GM18858 (cell line): ENCODE measurements around the gene RAD50.
"Not testable (repeated sequence)": the region's sequence is repeated elsewhere in the genome, so short reads cannot be mapped to it uniquely, and the experiment has no call there.

Experiments
- ATAC-seq: cut with Tn5 transposase; IDR thresholded peaks from one replicate; pipeline ENCODE4 v1.9.1; 2021; ENCODE audit not compliant: unreplicated experiment

The RAD50 gene

DNA sequence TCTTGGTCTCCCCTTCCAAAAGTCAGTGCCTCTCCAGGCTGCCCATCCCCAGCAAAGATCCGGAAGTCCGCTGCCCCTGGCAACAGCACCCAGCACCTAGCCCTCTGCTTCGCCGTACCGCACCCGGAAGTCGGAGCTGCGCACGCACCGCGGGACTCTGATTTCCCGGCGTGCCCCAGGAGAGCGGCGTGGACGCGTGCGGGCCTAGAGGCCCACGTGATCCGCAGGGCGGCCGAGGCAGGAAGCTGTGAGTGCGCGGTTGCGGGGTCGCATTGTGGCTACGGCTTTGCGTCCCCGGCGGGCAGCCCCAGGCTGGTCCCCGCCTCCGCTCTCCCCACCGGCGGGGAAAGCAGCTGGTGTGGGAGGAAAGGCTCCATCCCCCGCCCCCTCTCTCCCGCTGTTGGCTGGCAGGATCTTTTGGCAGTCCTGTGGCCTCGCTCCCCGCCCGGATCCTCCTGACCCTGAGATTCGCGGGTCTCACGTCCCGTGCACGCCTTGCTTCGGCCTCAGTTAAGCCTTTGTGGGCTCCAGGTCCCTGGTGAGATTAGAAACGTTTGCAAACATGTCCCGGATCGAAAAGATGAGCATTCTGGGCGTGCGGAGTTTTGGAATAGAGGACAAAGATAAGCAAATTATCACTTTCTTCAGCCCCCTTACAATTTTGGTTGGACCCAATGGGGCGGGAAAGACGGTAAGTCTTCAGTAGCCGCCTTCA, at the start of gene RAD50:
Gene RAD50, plus strand, starts transcription at position 215 of the 715 bp plus-strand sequence. Its CDS starts 348 bp downstream, at position 563.
- peak; percentile 94 for ATAC-seq

- ATAC-seq, result no peak
Measured at GRCh38 chr5:132510076-132510475, 46.7 kb upstream of the RAD50 start.

- ATAC-seq, result not testable (repeated sequence)
Measured at GRCh38 chr5:132513618-132514336, 43.0 kb upstream of the RAD50 start.

GRCh38 chr5:132522067-132522466, 34.7 kb upstream of the RAD50 start:
- not testable (repeated sequence) for ATAC-seq

GRCh38 chr5:132524877-132525276, 31.9 kb upstream of the RAD50 start:
- ATAC-seq, result not testable (repeated sequence)

DNA sequence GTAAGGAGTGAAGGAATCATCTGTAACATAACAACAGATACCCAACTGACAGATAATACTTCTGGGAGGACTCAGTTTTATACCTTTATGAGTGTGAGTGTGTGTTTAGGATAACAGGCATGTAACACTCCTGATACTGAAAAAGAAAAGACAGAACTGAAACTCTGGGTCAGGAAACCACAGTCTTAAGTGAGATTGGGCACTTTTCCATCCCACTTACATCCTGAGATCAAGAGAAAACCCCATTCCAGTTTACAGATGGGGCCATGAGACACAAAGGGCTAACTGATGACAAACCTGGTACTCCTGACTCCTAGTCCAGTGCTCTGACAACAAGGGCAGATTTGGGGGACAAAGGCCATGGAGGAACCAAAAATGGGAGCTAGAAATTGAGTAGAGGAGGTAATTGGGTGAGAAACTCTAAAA, 31.5 kb upstream of the RAD50 start:
- ATAC-seq, result peak; percentile 83

GRCh38 chr5:132526290-132526973, 30.3 kb upstream of the RAD50 start:
- no peak for ATAC-seq

DNA sequence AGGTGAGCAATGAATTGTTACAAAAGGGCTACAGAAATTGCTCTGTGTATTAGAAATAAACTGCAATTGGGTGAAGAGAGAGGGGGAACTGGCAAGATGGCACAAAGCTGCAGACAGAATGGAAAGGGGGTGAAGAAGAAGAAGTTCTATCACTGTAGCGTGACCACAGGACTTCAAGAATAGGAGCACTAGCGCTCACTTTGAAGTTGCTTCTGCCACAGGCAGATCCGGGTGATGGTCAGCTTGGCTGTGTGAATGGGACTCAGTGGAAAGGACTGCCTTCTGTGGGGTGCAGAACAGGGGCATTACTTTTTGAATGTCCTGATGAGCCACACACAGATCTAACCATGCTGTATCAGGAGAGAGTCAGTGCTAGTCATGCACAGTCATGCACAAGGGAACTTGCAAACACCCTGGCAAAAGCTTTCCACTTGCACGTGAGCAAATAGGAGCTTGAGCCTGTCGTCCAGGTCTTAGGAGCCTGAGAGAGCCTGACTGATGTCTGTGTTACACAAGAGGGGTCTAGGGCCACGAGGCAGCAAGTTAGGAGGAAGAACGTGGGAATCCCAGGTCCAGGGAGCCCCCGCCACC, 29.7 kb upstream of the RAD50 start:
- no peak for ATAC-seq

GRCh38 chr5:132528021-132528420, 28.8 kb upstream of the RAD50 start:
- no peak for ATAC-seq

GRCh38 chr5:132528866-132529634, 27.7 kb upstream of the RAD50 start:
- ATAC-seq, result no peak

- no peak for ATAC-seq
Measured at GRCh38 chr5:132530946-132531345, 25.8 kb upstream of the RAD50 start.

DNA sequence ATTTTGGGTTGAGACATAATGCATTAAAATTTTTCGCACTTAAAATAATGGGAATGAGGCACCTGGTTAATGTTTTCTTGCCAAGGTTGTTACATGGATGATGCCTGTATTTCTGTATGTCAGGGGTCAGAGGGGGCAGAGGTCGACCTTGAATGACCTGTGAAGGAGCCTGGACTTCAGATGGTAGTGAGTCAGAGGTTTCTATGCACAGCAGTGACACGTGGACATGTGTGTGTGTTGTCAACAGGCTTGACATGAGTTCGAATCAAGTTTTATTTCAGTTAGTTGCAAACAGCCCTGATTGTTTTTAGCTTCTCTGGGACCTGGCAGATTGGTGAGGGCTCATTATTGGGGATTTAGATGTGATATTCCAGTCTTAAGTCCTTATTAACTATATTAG, 17.1 kb upstream of the RAD50 start:
- no peak for ATAC-seq

GRCh38 chr5:132540149-132540548, 16.6 kb upstream of the RAD50 start:
- ATAC-seq, result no peak

DNA sequence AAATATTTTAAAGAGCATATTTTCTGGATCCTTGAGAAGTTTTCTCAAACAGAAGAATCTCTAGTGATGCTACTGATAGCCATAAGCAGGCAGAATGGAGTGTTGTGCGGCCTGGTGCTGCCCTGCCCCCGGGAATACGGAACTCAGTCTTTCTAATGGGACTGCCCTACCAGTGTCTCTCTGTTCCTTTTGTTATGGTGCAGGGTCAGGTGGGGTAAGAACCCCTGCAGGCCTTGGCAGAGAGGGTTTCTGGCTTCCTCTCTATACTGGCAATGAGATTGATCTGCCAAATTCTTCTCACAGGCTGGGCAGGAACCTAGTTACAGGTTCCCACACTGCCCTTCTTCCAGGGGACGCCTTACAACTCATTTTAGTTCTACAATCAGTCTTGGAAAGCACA, 16.0 kb upstream of the RAD50 start:
- ATAC-seq, result no peak

DNA sequence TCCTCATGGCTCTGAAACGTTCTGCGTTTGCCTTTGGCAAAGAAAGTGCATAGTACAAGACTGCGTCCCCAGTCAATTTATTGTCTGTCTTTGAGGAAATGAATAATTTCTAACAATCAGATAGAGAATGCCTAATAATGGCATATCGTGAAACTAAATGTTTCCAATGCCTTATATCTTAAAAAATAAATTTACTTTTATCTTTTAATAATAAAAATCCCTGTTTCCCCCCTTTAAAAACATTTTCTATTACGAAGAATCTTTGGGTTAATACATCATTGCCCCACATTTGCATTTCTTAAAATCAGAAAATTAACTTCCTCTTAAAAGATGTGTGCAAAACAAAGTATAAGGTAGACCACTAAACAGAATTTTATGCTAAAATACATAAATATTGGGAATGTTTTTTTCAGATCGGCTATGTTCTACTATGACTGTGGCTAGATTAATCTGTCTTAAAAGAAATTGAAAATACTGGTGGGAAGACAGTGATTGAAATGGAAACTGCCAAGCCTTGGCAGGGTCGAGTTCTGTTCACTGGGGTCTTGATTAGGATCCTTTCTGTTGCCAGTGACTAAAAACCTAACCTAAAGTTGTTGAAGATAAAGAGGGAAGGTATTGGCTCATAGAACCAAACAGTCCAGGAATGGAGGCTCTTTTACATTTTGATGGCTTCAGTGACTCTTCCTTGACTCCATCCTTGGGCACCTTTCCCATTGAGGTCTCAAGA, 13.1 kb upstream of the RAD50 start, which contains the start of gene IL5:
Gene IL5, minus strand, starts transcription at position 51 of the 730 bp plus-strand sequence. Its CDS starts 44 bp downstream, at position 7.
- ATAC-seq, result no peak

DNA sequence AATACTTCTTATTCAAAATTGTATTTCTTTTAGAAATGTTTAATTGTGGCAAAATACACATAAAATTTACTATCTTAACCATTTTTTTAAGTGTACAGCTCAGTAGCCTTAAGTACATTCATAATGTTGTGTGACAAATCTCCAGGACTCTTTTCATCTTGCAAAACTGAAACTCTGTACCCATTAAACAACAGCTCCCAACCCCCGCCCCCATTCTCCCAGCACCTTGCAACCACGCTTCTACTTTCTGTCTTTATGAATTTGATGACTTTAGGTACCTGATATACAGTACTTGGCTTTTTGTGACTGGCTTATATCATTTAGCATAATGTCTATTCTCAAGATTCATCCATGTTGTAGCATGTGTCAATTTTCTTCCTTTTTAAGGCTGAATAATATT, 10.7 kb upstream of the RAD50 start:
- no peak for ATAC-seq

GRCh38 chr5:132547269-132547668, 9.5 kb upstream of the RAD50 start:
- no peak for ATAC-seq

DNA sequence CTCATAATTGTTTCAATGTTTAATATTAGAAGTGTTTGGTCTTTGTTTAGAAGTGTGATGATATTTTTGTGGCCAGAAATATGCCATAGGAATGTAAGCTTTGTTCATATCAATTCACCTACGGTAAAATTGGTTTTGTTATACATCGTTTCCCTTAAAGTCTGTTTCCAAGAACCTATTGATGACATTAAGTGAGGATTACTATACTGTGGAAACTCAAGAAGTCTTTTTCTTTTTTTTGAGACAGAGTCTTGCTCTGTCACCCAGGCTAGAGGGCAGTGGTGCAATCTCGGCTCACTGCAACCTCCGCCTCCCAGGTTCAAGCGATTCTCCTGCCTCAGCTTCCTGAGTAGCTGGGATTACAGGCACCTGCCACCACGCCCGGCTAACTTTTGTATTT, 7.9 kb upstream of the RAD50 start:
- not testable (repeated sequence) for ATAC-seq

DNA sequence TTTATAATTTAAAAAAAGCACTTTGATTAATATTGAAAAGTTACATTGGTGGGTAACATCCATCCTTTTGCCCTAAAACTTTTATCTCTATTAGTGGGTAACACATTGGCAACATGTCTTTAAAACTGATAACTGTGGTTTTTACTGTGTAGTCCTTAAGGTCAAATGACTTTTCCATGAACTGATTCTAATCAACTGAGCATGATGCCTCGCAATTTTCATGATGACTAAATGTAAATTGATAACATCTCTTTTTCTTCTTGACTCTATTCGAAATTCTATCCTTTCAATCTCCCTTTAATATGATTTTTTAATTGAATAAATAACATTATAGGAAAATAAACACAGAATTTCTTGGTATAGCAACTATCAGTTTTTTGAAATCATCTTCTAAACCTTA, 7.2 kb upstream of the RAD50 start:
- ATAC-seq, result no peak
